Glomerular visceral epithelial cell (primary cell): ENCODE results near the gene IGFBP2.

Source experiments
- DNase-seq: peaks from one replicate; pipeline ENCODE4 v3.0.0-alpha.2; 2016; ENCODE audit errors: extremely low spot score

Gene IGFBP2

GRCh38 chr2:216661639-216662375, 28.6 kb downstream of the IGFBP2 start:
- DNase-seq: no peak

- DNase-seq: no peak
Measured at GRCh38 chr2:216663106-216663505, 29.9 kb downstream of the IGFBP2 start.

GRCh38 chr2:216663846-216664245, 30.6 kb downstream of the IGFBP2 start:
- DNase-seq: no peak

- DNase-seq: no peak
Measured at GRCh38 chr2:216664593-216665034, 31.4 kb downstream of the IGFBP2 start.

- no peak for DNase-seq
Measured at GRCh38 chr2:216665242-216665641, 32.0 kb downstream of the IGFBP2 start.

- no peak for DNase-seq
Measured at GRCh38 chr2:216665717-216666116, 32.5 kb downstream of the IGFBP2 start.

GRCh38 chr2:216666461-216667233, 33.4 kb downstream of the IGFBP2 start:
- DNase-seq: peak; percentile 74

- DNase-seq: no peak
Measured at GRCh38 chr2:216670266-216671080, 37.3 kb downstream of the IGFBP2 start.

GRCh38 chr2:216671081-216671411, 37.8 kb downstream of the IGFBP2 start:
- no peak for DNase-seq

- DNase-seq: no peak
Measured at GRCh38 chr2:216671791-216672343, 38.6 kb downstream of the IGFBP2 start.

GRCh38 chr2:216672466-216672865, 39.2 kb downstream of the IGFBP2 start:
- no peak for DNase-seq

GRCh38 chr2:216673021-216673420, 39.8 kb downstream of the IGFBP2 start:
- no peak for DNase-seq

- DNase-seq: no peak
Measured at GRCh38 chr2:216673609-216674008, 40.4 kb downstream of the IGFBP2 start.

- DNase-seq: no peak
Measured at GRCh38 chr2:216674376-216674775, 41.2 kb downstream of the IGFBP2 start.

GRCh38 chr2:216676630-216677029, 43.4 kb downstream of the IGFBP2 start:
- DNase-seq: no peak

GRCh38 chr2:216677439-216678097, 44.3 kb downstream of the IGFBP2 start:
- no peak for DNase-seq

- DNase-seq: no peak
Measured at GRCh38 chr2:216678098-216678465, 44.9 kb downstream of the IGFBP2 start.

GRCh38 chr2:216678813-216679657, 45.8 kb downstream of the IGFBP2 start:
- no peak for DNase-seq

GRCh38 chr2:216679658-216680024, 46.4 kb downstream of the IGFBP2 start:
- no peak for DNase-seq

GRCh38 chr2:216680951-216681629, 47.9 kb downstream of the IGFBP2 start:
- no peak for DNase-seq
